GM19238 (cell line): ENCODE results near the gene CFAP100.

Experiments used
- DNase-seq: peaks from one replicate; pipeline ENCODE4 v3.0.0; 2011; ENCODE audit warnings: low spot score; ENCODE audit not compliant: insufficient read length

CFAP100 gene

GRCh38 chr3:126419886-126420786 is 25.4 kb downstream of the CFAP100 start:
- DNase-seq: no peak

- DNase-seq: no peak
Observed at GRCh38 chr3:126421573-126422119, 26.9 kb downstream of the CFAP100 start.

GRCh38 chr3:126422121-126422520 is 27.4 kb downstream of the CFAP100 start:
- no peak for DNase-seq

- no peak for DNase-seq
Observed at GRCh38 chr3:126422571-126423091, 27.9 kb downstream of the CFAP100 start.

GRCh38 chr3:126423191-126424038 is 28.7 kb downstream of the CFAP100 start:
- DNase-seq: no peak

- no peak for DNase-seq
Observed at GRCh38 chr3:126424039-126424717, 29.5 kb downstream of the CFAP100 start.

- DNase-seq: no peak
Observed at GRCh38 chr3:126424751-126425150, 30.0 kb downstream of the CFAP100 start.

- peak; percentile 34 for DNase-seq
Observed at GRCh38 chr3:126431103-126431534, 36.4 kb downstream of the CFAP100 start.

DNA sequence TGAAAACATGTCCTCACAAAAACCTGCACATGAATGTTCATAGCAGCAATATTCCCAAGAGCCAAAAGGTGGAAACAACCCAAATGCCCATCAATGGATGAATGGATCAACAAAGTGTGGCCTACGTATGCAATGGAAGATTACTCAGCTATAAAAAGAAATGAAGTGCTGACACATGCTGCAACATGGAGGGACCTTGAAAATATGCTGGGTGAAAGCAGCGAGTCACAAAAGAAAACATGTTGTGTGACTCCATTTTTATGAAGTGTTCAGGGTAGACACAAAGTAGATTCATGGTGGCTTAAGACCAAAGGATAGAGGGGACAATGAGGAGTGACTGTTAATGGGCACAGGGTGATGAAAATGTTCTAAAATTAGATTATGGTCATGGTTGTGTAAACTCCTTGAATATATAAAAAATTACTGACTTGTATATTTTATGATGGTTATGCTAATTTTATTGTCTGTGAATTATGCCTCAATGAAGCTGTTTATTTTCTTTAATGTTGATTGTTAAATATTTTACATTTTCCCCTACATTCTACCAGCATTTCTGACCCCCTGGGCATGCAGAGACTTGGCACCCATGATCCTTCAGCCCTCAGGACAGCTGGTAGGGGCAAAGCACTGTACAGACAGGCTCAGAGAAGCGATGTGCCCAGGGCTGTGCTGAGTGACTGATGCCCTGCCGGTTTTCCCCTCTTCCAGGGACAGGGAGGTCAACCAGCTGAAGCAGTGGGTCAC is 37.8 kb downstream of the CFAP100 start:
- DNase-seq: no peak

DNA sequence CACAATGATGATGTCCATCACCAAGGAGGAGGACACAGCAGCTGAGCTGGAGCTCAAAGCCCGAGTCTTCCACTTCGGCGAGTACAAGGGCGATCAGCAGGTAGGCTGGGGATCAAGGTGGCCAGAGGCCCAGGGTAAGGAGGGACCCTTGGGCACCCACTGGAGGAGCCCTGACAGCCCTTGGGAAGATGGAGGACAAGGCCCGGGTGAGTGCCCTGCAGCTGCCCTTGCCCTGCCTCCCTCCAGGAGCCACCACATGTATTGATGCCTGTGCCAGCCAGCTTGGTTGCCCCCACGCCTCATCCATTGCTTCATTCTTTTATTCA is 38.4 kb downstream of the CFAP100 start:
- DNase-seq: no peak

DNA sequence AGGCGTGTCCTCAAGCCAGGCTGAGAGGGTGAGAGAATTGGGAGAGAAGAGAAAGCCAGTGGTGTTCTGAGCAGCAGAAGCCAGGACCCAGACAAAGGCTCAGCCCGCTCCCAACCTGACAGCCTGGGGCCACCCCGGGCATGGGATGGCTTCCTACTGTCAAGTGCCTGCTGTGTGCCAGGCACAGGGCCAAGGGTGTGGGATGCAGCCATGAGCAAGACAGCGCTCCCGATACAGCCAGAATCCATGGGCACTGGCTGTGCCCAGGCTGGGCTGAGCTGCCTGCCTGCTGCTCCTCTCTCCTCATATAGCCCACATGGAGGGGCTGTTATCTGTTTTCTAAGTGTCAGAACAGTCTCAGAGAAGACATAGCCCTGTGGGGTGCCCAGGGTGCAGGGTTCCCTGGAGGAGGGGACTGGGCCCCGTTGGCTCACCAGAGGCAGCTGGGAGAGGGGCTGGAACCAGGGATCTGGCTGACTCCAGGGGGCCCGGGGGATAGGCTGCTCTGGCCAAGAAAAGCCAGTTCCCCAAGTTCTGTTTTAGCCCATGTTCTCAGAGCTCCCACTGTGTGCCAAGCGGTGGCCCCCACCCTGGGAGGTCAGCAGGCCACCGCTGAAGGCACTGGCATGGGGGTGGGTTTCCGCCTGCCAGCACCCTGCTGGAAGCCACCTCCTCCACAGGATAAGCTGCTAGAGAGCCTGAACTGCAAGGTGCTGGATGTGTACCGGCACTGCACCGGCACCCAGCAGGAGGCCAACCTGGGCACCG is 39.0 kb downstream of the CFAP100 start:
- no peak for DNase-seq

- DNase-seq: no peak
Observed at GRCh38 chr3:126434264-126434590, 39.5 kb downstream of the CFAP100 start.

DNA sequence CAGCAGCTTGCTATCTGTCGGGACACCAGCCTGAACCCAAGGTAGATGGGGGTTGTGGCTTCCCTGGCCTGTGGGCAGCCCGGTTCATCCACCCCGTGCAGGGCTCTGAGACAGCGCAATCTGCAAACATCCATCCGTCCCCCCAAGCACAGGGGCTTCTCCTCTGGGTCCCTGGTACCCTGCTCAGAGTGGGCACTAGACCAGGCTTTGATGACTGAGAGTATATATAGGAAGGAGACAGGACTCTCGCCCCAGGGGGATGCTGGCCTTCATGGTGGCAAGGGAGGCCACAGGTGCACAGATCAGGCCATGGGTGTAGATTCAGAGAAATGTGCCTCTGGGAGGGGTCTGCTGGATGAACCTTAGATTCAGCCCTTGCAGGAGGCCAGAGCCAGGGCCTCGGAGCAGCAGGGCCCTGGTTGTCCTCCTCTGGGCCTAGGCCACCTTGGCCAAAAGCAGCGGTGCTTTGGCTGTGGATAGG is 40.3 kb downstream of the CFAP100 start:
- DNase-seq: no peak

GRCh38 chr3:126435456-126436315 is 41.0 kb downstream of the CFAP100 start:
- DNase-seq: no peak

DNA sequence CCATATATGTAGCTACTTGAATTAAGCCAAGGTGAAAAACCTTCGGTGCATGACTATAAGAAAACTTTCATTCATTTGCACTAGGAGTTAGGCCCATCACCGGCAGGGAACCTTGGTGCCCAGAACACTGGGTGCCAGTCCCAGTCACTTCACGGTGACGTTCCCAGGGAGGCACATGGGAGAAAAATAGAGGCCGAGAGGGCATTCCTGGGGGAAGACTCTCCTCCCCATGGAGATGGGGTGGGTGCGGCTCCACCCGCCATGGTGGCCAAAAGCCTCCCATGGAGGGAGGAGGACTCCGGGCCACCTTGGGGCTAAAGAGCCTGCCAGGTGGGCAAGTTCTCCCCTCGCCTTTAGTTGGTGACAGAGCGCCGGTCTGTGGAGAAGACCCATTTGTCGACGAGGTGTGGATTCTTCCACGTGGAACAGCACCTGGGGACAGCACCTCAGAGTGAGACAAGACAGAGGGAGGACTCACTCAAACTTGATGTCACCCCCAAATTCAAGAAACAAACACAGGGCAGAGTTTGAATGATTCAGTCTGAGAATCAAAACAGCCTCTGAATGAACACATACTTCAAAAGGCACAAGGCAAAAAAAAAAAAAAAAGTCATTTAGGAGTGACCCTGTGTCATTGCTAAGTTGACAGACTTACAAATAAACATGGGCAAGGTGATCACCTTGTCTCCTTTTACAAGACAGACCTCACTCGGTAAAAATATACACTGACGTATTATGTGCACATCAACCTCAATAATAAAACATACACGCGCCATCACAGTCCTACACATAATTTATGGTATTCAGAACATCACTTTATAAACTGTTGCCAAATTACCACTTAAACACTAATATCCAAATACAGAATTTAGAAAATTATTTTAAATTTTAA is 42.4 kb downstream of the CFAP100 start:
- no peak for DNase-seq

GRCh38 chr3:126438186-126438585 is 43.5 kb downstream of the CFAP100 start:
- DNase-seq: no peak

DNA sequence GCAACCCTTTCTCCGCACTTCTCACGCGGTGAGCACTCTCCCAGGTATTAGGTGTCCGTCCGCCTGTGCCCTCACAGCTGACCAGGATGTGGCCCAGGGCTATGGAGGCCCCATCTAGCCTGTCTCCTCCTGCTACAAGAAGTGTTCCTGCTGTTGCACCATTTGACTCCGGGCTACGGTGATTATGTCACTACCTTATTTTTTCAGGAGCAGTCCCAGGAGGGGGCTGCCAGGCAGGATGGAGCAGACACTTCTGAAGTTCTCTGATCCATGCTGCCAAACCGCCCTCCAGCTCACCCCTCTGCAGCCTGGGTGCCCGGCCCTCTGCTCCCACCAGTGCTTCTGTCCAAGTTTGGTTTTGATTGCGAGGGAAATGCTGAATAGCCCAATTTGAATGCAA is 44.0 kb downstream of the CFAP100 start:
- no peak for DNase-seq
